GM19397 (cell line): ENCODE data around the gene DHX9.
"Not testable (repeated sequence)": the region's sequence is repeated elsewhere in the genome, so short reads cannot be mapped to it uniquely, and the experiment has no call there.

Experiments
- ATAC-seq: cut with Tn5 transposase; IDR thresholded peaks from one replicate; pipeline ENCODE4 v1.9.1; 2021; ENCODE audit warnings: mild to moderate bottlenecking, moderate library complexity; ENCODE audit not compliant: unreplicated experiment

Gene DHX9

GRCh38 chr1:182888736-182889531 lies 49.8 kb downstream of the DHX9 start:
- no peak for ATAC-seq

DNA sequence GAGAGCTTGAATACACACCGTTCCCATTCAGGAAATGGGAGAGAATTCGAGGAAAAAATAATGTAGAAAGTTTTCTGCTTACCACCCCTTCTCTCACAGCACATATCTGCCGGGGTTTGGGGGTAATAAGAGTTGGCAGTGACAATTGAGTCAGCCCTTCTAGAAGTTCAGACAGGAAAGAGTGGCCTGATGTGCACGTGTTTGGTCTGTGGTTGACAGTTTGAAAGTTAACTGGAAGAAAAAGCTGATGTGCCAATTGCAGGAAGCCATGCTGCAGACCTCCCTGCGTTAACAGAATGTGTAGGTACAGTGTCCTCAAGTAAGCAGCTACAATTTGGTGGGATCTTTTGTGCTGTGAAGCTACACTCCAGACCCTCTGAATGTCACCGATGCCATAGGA lies 50.9 kb downstream of the DHX9 start:
- no peak for ATAC-seq

DNA sequence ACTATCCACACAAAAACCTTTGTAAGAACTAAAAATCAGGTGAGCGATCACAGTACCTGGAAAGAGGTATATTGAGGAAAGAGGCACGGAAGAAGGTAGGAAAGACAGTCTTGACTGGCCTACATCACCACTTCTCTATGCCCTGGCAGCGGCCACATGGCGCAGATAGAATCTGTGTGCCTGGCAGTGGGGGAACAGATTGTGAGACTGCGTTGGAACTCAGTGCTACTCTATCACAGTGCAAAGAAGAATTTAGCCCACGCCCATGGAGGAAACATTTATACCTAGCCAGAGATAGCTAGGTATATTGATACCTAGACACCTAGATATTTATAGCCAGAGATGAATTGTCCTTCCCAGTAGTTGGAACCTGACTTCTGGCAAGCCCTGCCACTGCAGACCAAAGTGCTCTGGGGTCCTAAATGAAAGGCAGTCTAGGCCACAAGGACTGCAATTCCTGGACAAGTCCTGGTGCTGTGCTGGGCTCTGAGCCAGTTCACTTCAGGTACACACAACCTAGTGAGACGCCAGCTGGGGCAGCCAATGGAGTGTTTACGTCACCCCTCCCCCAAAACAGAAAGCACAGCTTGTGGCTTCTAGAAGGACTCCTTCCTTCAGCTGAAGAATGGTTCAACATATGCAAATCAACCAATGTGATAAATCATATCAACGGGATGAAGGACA lies 51.9 kb downstream of the DHX9 start:
- no peak for ATAC-seq

- ATAC-seq = no peak
These were observed 58.5 kb downstream of the DHX9 start for GRCh38 chr1:182897696-182898095.

GRCh38 chr1:182901946-182902345 lies 62.8 kb downstream of the DHX9 start:
- ATAC-seq = not testable (repeated sequence)

GRCh38 chr1:182905321-182905720 lies 66.2 kb downstream of the DHX9 start:
- ATAC-seq = no peak

- ATAC-seq = no peak
These were observed 70.4 kb downstream of the DHX9 start for GRCh38 chr1:182909578-182909977.

- no peak for ATAC-seq
These were observed 71.0 kb downstream of the DHX9 start for GRCh38 chr1:182910143-182910542.

GRCh38 chr1:182913401-182913800 lies 74.3 kb downstream of the DHX9 start:
- no peak for ATAC-seq

- ATAC-seq = no peak
These were observed 78.2 kb downstream of the DHX9 start for GRCh38 chr1:182917378-182917777.

- no peak for ATAC-seq
These were observed 86.5 kb downstream of the DHX9 start for GRCh38 chr1:182925661-182926060.

DNA sequence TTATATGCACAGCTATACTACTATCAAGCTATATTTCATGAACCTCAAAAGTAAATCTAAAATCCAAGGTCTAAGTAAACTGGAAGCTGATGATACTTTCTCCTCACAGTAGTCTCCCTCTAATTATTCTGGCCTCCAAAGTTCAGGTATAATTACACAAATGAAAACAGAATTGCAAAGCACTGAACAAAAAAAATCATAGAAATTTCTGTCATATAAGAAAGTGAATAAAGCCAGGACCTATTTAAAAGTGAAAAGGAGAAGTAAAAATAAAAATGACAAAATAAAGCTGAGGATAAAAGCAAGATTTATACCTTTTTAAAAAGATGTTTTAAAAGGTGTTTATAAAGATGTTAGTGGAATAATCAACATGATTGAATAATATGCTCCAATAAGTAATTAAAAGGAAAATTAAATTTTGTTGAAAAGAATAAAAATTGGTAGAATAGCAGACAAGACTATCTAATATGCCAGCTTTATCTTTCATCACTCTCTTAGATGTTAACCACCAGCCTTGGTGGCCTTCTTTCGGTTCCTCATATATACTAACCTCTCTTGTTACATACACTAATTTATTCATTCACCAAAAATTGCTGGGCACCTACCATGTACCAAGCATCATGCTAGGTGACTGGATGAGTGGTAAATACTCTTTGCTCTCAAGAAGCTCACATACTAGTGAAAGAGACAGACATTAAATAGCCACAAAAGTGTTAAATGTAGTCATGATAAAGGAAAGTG lies 88.7 kb downstream of the DHX9 start:
- no peak for ATAC-seq

DNA sequence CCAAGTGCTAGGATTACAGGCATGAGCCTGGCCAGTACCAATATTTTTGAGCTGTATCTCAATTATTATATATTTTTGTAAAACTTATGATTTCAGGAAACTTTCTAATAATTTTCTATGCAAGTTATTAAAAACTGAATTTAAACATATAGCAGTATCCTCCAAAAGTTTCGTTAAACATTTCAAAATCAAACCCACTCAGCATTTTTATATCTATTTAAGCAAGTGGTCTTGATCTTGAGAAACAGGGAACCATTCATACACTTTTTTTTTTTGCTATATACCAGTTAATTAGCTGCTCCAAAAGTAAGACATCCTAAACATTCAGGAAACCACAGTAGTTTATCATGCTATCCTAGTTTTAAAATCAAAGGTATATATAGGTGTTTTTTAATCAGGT lies 91.8 kb downstream of the DHX9 start:
- ATAC-seq = no peak

DNA sequence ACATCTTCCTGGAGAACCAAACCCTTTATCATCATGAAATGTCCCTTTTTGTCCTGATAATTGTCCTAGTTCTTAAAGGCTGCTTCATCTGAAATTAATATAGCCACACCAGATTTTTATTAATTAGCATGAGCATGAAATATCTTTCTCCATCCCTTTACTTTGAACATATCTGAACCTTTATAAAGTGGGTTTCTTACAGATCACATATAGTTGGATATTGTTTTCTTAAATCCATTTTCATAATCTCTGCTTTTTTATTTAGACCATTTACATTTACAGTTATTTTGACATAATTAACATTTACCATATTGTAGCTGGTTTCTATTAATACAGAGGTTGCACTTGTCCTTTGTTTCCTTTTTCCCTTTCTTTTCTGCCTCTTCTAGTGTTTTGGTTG lies 96.6 kb downstream of the DHX9 start:
- ATAC-seq = no peak
